K562 (cell line): Measurements from ENCODE around the gene TMEM163. TPM values are rescaled to one million over a fixed set of nuclear protein-coding genes. Genes with fewer than 3 reads are reported as not detected.

Source experiments
- C11orf30 ChIP-seq: fragments of 450-650 bp; IDR thresholded peaks from 2 replicates; pipeline ENCODE4 v1.6.1; 2016; ENCODE audit warnings: low read depth, mild to moderate bottlenecking
- ZNF212 ChIP-seq: fragments of 450-650 bp; formaldehyde crosslinking; IDR thresholded peaks from 2 replicates; pipeline ENCODE4 v1.4.0; 2020; ENCODE audit warnings: mild to moderate bottlenecking
- polyA plus RNA-seq, 8 experiments: library from polyadenylated mRNA; depleted of rRNA in 4 of 8; stranded (reverse) in 5 of 8; unstranded in 3 of 8; fragments of >200 nt; fragmentation: Nextera tagmentation in 2 of 8; fragmentation: Illumina TruSeq in 1 of 8; extraction: Ambion mirVana in 2 of 8; extraction: Trizol in 1 of 8; gene quantifications; 2 replicates each; pipeline versions ENCODE4 v1.2.1 to v1.2.3, GENCODE V29; 2011 to 2014; ENCODE audit warnings: inconsistent platforms in 1 of 8, missing spikeins in 1 of 8
- total RNA-seq, 7 experiments: library from RNA; depleted of rRNA in 6 of 7; stranded (reverse); fragments of >200 nt in 6 of 7; fragmentation: Illumina TruSeq in 2 of 7; extraction: Trizol in 2 of 7; gene quantifications; 2 replicates each; pipeline versions ENCODE4 v1.2.1 to v1.2.3, GENCODE V29; 2011 to 2021; ENCODE audit warnings: low replicate concordance in 1 of 7
- TF ChIP-seq, protein P1 (sequence below): fragments of 450-650 bp; IDR thresholded peaks from 2 replicates; pipeline ENCODE4 v1.6.1; 2017; ENCODE audit warnings: antibody characterized with exemption
- TF ChIP-seq, protein P2 (sequence below): sonication (generic); formaldehyde crosslinking; IDR thresholded peaks from 2 replicates; pipeline ENCODE4 v1.8.0; 2023; ENCODE audit warnings: missing genetic modification reagents, mild to moderate bottlenecking, borderline replicate concordance

The TMEM163 gene
- total and polyA plus RNA-seq, 9 of the 15 experiments (the other 6 are each of a cell fraction or from before 2014, with no cell fraction given): 0.04 to 0.68 (median 0.16) TPM; not detected in 3

DNA sequence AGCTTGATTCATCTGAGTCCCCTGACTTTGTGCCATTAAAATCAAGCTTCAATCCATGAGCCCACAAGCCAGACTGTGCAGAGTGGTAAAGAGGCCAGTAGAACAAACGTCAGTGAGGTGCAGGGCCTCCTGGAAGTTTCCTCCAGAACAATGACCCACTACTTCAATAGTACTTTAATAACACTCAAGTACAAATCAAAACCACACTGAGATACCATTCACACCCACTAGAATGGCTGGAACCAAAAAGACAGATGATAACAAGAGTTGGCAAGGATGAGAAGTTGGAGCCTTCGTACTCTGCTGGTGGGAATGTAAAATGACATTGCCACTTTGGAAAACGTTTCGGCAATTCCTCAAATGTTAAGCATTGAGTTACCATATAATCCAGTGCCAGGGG is 181.1 kb downstream of the TMEM163 start (continued):
- TF ChIP-seq, protein P1, sequence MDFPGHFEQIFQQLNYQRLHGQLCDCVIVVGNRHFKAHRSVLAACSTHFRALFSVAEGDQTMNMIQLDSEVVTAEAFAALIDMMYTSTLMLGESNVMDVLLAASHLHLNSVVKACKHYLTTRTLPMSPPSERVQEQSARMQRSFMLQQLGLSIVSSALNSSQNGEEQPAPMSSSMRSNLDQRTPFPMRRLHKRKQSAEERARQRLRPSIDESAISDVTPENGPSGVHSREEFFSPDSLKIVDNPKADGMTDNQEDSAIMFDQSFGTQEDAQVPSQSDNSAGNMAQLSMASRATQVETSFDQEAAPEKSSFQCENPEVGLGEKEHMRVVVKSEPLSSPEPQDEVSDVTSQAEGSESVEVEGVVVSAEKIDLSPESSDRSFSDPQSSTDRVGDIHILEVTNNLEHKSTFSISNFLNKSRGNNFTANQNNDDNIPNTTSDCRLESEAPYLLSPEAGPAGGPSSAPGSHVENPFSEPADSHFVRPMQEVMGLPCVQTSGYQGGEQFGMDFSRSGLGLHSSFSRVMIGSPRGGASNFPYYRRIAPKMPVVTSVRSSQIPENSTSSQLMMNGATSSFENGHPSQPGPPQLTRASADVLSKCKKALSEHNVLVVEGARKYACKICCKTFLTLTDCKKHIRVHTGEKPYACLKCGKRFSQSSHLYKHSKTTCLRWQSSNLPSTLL: no peak
- no peak for TF ChIP-seq C11orf30
- TF ChIP-seq, protein P2, sequence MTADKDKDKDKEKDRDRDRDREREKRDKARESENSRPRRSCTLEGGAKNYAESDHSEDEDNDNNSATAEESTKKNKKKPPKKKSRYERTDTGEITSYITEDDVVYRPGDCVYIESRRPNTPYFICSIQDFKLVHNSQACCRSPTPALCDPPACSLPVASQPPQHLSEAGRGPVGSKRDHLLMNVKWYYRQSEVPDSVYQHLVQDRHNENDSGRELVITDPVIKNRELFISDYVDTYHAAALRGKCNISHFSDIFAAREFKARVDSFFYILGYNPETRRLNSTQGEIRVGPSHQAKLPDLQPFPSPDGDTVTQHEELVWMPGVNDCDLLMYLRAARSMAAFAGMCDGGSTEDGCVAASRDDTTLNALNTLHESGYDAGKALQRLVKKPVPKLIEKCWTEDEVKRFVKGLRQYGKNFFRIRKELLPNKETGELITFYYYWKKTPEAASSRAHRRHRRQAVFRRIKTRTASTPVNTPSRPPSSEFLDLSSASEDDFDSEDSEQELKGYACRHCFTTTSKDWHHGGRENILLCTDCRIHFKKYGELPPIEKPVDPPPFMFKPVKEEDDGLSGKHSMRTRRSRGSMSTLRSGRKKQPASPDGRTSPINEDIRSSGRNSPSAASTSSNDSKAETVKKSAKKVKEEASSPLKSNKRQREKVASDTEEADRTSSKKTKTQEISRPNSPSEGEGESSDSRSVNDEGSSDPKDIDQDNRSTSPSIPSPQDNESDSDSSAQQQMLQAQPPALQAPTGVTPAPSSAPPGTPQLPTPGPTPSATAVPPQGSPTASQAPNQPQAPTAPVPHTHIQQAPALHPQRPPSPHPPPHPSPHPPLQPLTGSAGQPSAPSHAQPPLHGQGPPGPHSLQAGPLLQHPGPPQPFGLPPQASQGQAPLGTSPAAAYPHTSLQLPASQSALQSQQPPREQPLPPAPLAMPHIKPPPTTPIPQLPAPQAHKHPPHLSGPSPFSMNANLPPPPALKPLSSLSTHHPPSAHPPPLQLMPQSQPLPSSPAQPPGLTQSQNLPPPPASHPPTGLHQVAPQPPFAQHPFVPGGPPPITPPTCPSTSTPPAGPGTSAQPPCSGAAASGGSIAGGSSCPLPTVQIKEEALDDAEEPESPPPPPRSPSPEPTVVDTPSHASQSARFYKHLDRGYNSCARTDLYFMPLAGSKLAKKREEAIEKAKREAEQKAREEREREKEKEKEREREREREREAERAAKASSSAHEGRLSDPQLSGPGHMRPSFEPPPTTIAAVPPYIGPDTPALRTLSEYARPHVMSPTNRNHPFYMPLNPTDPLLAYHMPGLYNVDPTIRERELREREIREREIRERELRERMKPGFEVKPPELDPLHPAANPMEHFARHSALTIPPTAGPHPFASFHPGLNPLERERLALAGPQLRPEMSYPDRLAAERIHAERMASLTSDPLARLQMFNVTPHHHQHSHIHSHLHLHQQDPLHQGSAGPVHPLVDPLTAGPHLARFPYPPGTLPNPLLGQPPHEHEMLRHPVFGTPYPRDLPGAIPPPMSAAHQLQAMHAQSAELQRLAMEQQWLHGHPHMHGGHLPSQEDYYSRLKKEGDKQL (CRISPR knock-in tag): no peak
- no peak for TF ChIP-seq ZNF212
- TF ChIP-seq, all 486 proteins: peak for 0
